Tibial nerve (tissue), 3 donors: ENCODE data around the gene EYA3.

Source experiments
- CTCF ChIP-seq, 5 experiments: fragments of 200-600 bp in 3 of 5; fragments of 450-650 bp in 2 of 5; sonication (generic) in 3 of 5; IDR thresholded peaks; one replicate each; pipeline ENCODE4 v1.5.1; 2016 to 2019; ENCODE audit warnings: antibody characterized with exemption in 5 of 5, mild to moderate bottlenecking in 3 of 5, moderate library complexity in 2 of 5
- POLR2A ChIP-seq, 2 donors: fragments of 450-650 bp; IDR thresholded peaks; one replicate each; pipeline ENCODE4 v1.6.1; 2017; ENCODE audit warnings: antibody characterized with exemption in 2 of 2, mild to moderate bottlenecking in 2 of 2, moderate library complexity in 2 of 2

GRCh38 chr1:27993241-27993640 lies 95.2 kb downstream of the EYA3 start:
- TF ChIP-seq CTCF (IDR thresholded peaks at IDR 0.05) = no peak
- TF ChIP-seq POLR2A (IDR thresholded peaks at IDR 0.05) = no peak
